HG03066 (cell line): ENCODE results near the gene ZHX3.

Source experiments
- ATAC-seq: cut with Tn5 transposase; IDR thresholded peaks from one replicate; pipeline ENCODE4 v1.9.1; 2021; ENCODE audit warnings: low read depth; ENCODE audit not compliant: unreplicated experiment

Gene ZHX3

DNA sequence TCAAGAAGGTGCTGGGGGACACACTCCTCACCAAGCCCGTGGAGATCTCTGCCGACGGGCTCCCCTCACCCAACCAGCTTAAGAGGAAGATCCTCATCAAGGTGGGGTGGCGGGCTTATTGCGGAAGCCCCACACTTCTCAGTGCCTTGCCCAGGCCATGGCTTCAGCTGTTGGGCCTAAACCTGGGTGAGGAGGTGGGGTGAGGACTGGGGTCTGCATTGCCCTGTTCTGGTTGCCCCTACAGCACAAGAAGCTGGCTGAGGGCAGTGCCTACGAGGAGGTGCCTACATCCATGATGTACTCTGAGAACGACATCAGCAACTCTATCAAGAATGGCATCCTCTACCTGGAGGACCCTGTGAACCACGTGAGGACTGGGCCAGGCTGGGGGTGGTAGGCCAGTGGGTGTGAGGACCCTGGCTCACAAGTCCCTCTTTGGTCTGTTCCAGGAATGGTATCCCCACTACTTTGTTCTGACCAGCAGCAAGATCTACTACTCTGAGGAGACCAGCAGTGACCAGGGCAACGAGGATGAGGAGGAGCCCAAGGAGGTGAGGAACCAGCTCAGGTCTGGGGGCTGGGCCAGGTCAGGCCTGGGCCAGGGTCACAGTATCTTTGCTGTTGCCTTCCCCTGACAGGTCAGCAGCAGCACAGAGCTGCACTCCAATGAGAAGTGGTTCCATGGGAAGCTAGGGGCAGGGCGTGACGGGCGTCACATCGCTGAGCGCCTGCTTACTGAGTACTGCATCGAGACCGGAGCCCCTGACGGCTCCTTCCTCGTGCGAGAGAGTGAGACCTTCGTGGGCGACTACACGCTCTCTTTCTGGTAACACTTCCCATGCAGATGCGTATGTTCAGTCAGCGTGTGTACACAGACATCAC lies 152.3 kb downstream of the ZHX3 start:
- no peak for ATAC-seq

- no peak for ATAC-seq
These were observed 153.7 kb downstream of the ZHX3 start for GRCh38 chr20:41163821-41164220.

GRCh38 chr20:41162396-41162795 lies 155.1 kb downstream of the ZHX3 start:
- ATAC-seq = no peak

- ATAC-seq = no peak
These were observed 155.6 kb downstream of the ZHX3 start for GRCh38 chr20:41161886-41162285.

- ATAC-seq = no peak
These were observed 156.8 kb downstream of the ZHX3 start for GRCh38 chr20:41160686-41161085.

GRCh38 chr20:41159547-41159946 lies 158.0 kb downstream of the ZHX3 start:
- ATAC-seq = no peak

GRCh38 chr20:41158082-41158625 lies 159.4 kb downstream of the ZHX3 start:
- ATAC-seq = no peak

- no peak for ATAC-seq
These were observed 162.3 kb downstream of the ZHX3 start for GRCh38 chr20:41155261-41155660.

DNA sequence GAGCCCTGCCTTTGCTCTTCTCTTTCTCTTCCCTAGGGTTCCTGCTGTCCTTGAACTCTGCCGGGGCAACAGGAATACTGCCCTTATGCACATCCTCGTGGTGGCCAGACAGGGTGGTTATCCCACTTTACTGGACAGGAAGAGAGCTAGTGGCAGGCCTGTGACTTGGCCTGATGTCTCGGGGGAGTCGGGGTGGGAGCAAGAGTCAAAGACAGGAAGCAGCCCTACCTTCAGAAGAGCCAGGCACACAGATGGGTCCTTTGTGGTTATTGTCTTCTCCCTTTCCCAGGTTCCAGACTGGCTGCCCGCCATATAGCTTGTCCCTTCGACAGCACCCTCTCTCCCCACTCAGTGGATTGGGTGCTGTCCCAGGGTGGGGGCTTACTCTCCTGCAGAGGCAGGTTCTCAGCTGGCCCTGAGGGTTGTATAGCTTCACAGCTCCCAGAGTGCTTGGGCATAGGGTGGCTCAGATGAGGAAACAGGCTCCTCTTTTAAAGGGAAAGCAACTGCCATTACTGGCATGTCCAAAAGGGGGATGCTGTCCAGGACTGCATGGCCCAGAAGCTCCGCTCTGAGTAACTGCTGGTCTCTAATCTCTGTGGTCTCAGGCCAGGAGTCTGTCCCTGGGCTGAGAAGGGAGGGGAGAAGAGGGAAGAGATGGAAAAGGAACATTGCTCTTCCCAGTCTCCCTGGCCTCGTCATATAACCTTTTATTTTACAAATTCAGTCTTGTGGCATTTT lies 162.9 kb downstream of the ZHX3 start:
- ATAC-seq = no peak

DNA sequence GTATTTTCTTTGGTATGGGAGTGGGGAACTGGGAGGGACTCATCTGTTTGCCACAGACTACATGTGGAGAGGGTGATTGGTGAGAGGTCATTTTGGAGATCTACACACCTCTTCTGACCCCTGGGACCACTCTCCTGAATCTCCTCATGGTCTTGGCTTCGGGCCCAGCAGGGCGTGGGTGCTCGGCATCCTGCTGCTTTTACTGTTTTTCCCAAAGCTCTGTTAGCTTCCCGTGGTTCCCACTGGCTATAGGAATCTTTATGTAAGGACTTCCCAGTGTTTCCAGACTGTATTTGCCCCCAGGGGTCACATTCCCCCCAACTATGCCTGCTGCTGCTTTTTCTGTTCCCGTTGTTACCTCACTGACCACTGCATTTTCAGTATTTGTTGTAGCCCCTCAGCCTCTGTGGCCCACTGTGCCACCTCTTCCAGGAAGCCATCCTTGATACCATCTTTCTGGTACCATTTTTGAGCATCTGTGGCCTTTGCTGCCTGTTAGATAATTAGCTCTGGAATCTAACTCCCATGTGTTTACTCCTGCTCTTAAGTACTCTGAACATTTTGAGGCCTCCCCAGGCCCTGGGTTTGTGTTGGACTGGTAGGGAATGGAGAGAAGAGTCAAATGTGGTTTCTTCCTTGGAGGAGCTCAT lies 165.3 kb downstream of the ZHX3 start:
- ATAC-seq = no peak

DNA sequence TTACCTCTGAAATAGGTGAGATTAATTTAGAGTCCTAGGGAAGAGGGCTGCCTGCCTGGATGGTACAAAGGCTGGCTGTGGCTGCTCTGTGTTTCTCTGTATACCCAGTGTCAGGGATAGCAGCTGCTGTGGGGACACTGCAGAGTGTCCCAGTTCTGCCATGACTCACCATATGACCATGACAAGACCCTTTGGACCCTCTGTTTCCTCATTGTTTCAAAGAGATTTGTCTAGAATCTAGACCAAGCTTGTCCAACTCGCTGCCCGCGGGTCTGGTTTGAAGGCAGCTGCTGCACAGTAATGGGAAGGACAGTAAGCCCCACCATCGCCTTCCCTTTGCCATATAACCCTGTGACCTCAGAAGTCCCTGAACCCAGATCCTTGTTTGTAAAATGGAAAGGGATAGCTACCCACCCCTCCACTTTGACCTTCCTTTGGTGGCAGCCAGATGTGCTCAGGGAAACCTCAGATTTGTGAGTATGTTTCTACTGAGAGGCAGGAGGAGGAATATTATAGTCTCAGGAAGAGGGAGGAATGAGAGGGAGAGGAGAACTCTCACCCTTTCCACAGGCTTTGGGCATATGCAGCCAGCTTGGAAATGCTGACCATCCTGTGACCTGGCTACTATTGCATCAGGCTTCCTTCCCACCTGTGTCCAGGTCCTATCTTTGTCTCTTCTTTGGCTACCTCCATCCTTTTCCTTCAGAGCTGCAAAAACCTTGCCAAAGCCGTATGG lies 166.2 kb downstream of the ZHX3 start:
- no peak for ATAC-seq

DNA sequence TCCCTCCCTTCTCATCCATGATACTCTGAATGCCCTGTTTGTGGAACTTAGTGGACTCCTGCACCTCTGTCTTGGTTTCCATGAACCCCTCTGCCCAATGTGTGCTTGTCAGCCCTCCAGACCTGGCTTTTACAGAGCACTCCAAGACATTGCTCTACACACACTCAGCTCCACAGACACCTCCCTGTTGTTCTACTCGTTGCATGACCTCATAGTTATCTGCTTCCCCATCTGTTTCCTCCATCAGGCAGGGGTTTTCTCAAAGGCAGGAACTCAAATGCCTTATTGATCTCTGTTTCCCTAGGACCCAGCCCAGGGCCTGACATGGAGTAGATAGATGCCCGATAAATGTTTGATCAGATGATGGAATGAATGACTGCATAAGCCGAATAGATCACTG lies 166.9 kb downstream of the ZHX3 start:
- no peak for ATAC-seq

DNA sequence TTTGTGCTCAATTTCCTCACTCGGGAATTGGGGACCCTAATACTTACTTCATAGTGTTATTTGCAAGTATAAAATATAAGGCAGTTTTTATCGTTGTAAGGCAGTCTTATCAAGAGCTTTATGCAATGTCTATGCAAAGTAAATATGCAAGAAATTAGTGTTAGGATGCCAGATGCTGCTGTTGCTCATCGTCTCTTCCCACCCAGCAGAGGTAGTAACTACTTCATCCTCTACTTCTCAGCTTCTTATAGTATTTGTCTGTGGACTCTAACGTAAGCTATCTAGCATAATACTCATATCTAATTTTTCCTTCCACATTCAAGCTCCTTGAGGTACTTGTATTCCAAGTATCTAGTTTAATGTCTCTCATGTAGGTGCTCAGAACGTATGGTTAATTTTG lies 168.6 kb downstream of the ZHX3 start:
- no peak for ATAC-seq

DNA sequence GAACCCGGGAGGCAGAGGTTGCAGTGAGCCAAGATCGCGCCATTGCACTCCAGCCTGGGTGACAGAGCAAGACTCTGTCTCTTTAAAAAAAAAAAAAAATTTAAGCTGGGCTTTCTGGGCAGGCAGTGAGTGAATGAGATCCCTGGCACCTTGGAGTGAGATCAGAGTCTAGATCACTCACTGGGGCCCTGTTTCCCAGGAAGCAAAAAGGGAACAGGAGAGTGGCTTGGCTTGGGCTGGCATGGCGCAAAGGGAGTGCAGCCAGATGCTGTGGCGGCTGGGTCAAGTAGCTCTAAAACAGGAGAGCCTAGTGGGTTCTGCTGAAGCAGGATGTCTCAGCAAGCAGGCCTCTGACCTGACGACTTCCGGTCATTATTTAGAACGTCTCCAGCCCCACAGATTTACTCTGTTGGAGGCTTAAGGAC lies 169.8 kb downstream of the ZHX3 start:
- no peak for ATAC-seq

DNA sequence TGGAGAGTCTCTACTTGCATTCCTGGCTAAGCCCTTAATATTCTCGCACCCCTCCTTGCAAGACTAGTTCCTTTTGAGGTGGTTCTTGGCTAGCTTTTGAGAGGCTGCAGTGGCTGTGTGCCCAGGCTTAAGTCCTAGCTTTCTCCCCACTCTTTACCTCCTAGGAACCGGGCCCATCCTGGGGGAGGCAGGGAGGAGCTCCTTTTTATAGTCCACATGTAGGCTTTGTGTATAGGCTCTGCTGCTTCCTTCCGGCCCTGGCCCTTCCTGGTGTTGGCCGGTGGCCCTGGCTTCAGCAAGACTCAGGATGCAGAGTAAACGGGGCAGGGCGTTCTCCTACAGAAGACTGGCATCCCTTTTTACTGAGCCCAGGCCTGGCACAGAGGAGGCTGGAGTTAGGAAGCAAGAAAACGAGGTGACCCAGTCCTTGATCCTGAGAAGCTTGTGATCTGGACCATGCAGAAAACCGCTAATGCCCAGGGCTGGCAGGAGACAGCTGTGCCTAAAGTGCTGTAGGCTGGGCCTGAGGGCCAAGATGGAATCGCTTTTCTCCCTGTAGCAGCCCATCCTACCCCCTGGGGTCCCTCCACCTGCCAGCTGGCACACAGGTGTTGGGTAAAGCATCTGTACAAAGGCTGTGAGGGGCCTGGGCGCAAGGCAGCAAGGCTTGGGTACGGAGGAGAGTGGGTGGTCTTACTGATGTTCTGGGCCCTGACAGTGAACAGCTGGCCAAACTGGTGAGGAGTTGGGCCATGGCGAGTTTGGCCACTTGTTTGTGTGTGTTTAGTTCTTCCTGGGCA lies 171.5 kb downstream of the ZHX3 start:
- ATAC-seq = no peak

DNA sequence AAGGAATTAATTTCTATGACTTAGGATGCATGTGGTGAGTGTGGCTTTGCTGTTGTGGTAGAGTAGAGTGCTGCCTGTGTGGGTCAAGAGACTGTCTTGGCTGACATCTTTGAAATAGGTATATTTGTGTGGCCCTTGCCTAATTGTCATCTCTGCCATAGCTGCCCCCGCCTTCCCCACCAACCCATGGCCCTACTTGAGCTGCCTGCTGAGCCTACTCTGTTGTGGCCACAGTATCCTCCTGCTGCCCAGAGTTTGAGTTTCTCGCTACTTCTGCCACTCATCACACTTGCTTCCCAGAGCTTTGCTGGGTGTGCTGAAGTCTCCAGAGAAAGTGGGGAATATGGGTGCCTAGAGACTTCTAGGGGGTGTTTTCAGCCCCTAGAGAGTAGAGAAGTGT lies 172.2 kb downstream of the ZHX3 start:
- ATAC-seq = no peak

DNA sequence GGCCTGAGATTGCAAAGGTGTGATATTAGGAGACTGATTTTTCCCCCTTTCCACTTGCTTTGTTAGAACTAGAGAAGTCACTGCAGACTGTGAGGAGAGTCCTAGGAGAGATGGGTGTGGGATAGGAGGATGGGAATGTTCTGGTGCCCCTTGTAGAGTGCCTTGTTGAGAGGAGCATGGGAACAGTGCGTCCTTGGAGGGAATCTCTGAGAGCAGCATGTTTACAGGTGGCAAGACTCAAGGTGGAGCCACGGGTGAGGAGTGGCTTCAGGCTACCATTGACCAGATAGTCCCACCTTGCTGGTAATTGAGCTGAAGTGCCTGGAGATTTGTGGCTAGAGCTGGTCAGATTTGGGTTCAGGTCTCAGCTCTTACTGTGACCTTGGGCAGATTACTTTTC lies 174.2 kb downstream of the ZHX3 start:
- no peak for ATAC-seq

DNA sequence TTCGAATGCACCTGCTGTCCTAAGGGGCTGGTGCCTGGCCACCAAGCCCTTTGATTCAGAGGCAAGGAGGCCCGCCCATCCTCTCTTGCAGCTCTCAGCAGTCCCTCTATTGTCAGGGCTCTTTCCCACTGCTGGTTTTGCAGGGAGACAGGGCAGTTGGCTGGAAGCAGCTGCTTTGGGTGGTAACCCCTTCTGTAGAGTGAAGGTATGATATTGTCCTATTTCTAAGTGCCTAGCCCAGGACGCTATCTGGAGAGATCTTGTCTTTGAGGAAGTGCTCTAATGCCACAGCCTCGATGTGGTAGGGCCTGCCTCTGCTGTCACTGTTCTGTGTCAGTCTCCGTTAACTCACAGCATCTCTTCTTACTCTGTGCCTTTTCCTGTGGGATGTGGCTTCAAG lies 174.6 kb downstream of the ZHX3 start:
- ATAC-seq = no peak

- ATAC-seq = no peak
These were observed 175.3 kb downstream of the ZHX3 start for GRCh38 chr20:41142245-41142644.
